ENCODE measurements around the gene NUFIP2. TPM values are rescaled to one million over a fixed set of nuclear protein-coding genes. Genes with fewer than 3 reads are reported as not detected.
"Not testable (repeated sequence)": the region's sequence is repeated elsewhere in the genome, so short reads cannot be mapped to it uniquely, and the experiment has no call there.

The NUFIP2 gene
- total and polyA plus RNA-seq, 4 donors, result 25.0 to 67.0 (median 44.3) TPM

DNA sequence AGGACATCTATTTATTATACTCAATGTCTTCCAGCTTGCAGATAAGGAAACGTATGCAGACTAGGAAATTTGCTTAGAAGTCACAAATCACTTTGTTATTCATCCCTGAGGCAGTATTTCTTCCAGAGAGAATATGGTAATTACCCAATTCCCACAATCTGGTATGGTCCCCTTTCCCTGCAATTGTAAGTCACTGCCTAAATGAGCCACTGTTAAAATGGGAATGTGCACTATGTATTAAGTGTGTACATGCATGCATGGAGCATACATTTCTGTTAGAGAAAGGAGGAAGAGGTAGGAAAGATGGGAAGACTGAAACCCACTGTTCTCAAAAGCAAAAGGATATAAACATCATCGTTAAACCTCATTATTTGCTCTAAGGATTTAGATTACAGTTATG lies 10.0 kb downstream of the NUFIP2 start:
- no peaks in the 10 kb centered on the region for H3K4me1 ChIP-seq (ENCODE audit: control insufficient read depth, insufficient read depth, low read length)
- DNase-seq (ENCODE audit: low read depth in 4 of 6, low spot score in 6 of 6), result peak in 1 of 6 donors; percentile 18
- no peaks in the 10 kb centered on the region for H3K9me3 ChIP-seq (ENCODE audit: control insufficient read depth, insufficient read depth, low read length)
- WGBS (ENCODE audit: insufficient coverage), result no CpG with 5 or more reads among the region's 2 CpGs
- H3K4me3 ChIP-seq (ENCODE audit: low read depth, low read length), result no peak overlapping the region
- no peak overlapping the region for H3K27ac ChIP-seq (ENCODE audit: low read depth, low read length)
- H3K27me3 ChIP-seq (ENCODE audit: control insufficient read depth, insufficient read depth, low read length), result no peaks in the 10 kb centered on the region
- H3K36me3 ChIP-seq (ENCODE audit: control insufficient read depth, insufficient read depth, low read length), result peaks cover 43% of the 10 kb centered on the region

DNA sequence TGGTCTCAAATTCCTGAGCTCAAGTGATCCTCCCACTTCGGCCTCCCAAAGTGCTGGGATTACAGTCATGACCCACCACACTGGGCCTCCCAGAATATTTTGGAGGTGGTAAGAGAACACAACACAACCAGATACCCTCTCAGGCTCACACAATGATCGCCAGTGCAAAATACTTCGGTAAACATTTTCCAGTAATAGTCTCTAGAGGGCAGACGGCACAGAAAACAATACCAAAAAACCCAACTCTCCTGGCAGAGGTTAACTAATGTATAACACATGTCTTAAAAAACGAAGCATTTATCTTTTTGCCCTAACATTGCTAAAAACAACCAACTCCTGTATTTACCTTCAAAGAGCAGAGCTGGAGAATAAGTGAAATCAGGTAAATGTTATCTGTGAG lies 10.5 kb downstream of the NUFIP2 start:
- no peak overlapping the region for H3K27ac ChIP-seq (ENCODE audit: low read depth, low read length)
- no peaks in the 10 kb centered on the region for H3K4me1 ChIP-seq (ENCODE audit: control insufficient read depth, insufficient read depth, low read length)
- WGBS (ENCODE audit: insufficient coverage), result no CpG with 5 or more reads among the region's 5 CpGs
- H3K27me3 ChIP-seq (ENCODE audit: control insufficient read depth, insufficient read depth, low read length), result no peaks in the 10 kb centered on the region
- DNase-seq (ENCODE audit: low read depth in 4 of 6, low spot score in 6 of 6), result peak in 1 of 6 donors; percentile 18
- no peaks in the 10 kb centered on the region for H3K9me3 ChIP-seq (ENCODE audit: control insufficient read depth, insufficient read depth, low read length)
- peaks cover 40% of the 10 kb centered on the region for H3K36me3 ChIP-seq (ENCODE audit: control insufficient read depth, insufficient read depth, low read length)
- no peak overlapping the region for H3K4me3 ChIP-seq (ENCODE audit: low read depth, low read length)

DNA sequence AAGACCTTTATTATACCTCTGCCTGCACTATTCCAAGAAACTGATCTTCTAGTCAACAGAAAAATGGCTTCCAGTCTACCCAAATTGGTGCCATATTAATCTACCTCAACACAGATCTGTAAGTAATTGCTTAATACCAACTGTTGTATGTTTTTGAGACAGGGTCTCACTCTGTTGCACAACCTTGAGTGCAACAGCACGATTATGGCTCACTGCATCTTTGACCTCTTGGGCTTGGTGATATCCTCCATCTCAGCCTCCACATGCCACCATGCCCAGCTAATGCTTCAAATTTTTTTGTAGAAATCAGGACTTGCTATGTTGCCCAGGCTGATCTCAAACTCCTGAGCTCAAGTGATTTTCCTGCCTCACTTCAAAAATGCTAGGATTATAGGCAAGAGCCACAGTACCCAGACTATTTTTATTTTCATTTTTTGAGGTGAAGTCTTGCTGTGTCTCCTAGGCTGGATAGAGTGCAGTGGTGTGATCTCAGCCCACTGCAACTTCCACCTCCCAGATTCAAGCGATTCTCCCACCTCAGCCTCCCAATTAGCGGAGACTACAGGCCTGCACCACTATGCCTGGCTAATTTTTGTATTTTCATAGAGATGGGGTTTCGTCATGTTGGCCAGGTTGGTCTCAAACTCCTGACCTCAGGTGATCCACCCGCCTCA lies 14.4 kb downstream of the NUFIP2 start:
- Histone ChIP-seq H3K27me3 (ENCODE audit: control insufficient read depth, insufficient read depth, low read length) (no peaks in the 10 kb centered on the region), H3K36me3 (ENCODE audit: control insufficient read depth, insufficient read depth, low read length) (peaks cover 37% of the 10 kb centered on the region), H3K27ac (ENCODE audit: low read depth, low read length) (no peak overlapping the region), H3K9me3 (ENCODE audit: control insufficient read depth, insufficient read depth, low read length) (no peaks in the 10 kb centered on the region), H3K4me3 (ENCODE audit: low read depth, low read length) (no peak overlapping the region), H3K4me1 (ENCODE audit: control insufficient read depth, insufficient read depth, low read length) (peaks cover 7% of the 10 kb centered on the region)
- no peak for DNase-seq (ENCODE audit: low read depth in 4 of 6, low spot score in 6 of 6)
- WGBS (ENCODE audit: insufficient coverage), result 89% methylated on average over 2 of the region's 5 CpGs

DNA sequence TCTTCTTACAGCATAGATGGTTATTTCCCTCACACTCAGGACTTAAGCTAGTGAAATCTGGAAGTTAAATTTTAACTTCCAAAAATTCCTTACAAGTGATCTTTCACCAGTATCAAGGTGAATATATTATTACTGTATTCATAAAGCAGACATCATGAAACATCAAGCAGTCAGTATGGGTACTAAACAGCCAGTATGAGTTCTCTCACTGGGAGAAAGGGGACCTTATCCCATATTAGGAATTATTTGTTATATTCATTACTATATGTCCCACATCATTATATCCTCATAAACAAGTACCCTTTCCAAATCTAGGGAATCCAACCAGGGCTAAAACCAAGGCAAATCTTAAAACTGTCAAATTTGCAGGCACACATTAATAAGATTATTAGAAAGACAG lies 15.3 kb downstream of the NUFIP2 start:
- no peak overlapping the region for H3K27ac ChIP-seq (ENCODE audit: low read depth, low read length)
- H3K36me3 ChIP-seq (ENCODE audit: control insufficient read depth, insufficient read depth, low read length), result peaks cover 37% of the 10 kb centered on the region
- peaks cover 7% of the 10 kb centered on the region for H3K4me1 ChIP-seq (ENCODE audit: control insufficient read depth, insufficient read depth, low read length)
- DNase-seq (ENCODE audit: low read depth in 4 of 6, low spot score in 6 of 6), result no peak
- no peak overlapping the region for H3K4me3 ChIP-seq (ENCODE audit: low read depth, low read length)
- H3K9me3 ChIP-seq (ENCODE audit: control insufficient read depth, insufficient read depth, low read length), result no peaks in the 10 kb centered on the region
- no peaks in the 10 kb centered on the region for H3K27me3 ChIP-seq (ENCODE audit: control insufficient read depth, insufficient read depth, low read length)

DNA sequence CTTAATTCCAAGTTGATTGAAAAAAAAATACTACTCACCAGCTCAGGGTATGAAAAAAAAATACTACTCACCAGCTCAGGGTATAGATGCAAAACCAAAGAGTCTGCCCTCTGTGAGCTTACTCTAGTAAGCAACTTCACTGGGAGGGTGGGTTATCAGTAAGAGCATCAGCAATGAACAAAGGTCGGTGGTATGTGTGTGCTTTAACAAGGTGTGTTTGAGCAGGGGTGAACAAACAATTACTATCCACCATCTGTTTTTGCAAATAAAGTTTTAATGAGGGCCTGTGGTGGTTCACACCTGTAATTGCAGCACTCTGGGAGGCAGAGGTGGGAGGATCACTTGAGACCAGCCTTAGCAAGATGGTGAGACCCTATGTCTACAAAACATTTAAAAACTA lies 20.0 kb downstream of the NUFIP2 start:
- no CpG with 5 or more reads among the region's 1 CpG for WGBS (ENCODE audit: insufficient coverage)
- H3K36me3 ChIP-seq (ENCODE audit: control insufficient read depth, insufficient read depth, low read length), result peaks cover 24% of the 10 kb centered on the region

DNA sequence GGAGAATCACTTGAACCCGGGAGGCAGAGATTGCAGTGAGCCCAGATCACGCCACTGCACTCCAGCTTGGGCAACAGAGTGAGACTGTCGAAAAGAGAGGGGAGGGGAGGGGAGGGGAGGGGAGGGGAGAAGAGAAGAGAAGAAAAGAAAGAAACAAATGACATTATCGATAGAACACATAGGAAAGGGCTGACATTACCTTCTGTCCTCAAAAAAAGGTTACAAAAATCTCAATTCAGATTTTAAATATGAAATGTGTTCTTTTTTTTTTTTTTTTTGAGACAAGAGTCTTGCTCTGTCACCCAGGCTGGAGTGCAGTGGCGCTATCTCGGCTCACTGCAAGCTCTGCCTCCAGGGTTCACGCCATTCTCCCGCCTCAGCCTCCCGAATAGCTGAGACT lies 22.0 kb downstream of the NUFIP2 start:
- not testable (repeated sequence) for H3K4me1 ChIP-seq (ENCODE audit: control insufficient read depth, insufficient read depth, low read length); H3K27me3 ChIP-seq (ENCODE audit: control insufficient read depth, insufficient read depth, low read length); H3K27ac ChIP-seq (ENCODE audit: low read depth, low read length); H3K4me3 ChIP-seq (ENCODE audit: low read depth, low read length); H3K9me3 ChIP-seq (ENCODE audit: control insufficient read depth, insufficient read depth, low read length); DNase-seq (ENCODE audit: low read depth in 4 of 6, low spot score in 6 of 6)
- peaks cover 26% of the 10 kb centered on the region for H3K36me3 ChIP-seq (ENCODE audit: control insufficient read depth, insufficient read depth, low read length)
- 96% methylated on average over 4 of the region's 9 CpGs for WGBS (ENCODE audit: insufficient coverage)

More for the DNA sequence above, 20.0 kb downstream of the NUFIP2 start:
- Histone ChIP-seq H3K4me3 (ENCODE audit: low read depth, low read length) (no peak overlapping the region), H3K4me1 (ENCODE audit: control insufficient read depth, insufficient read depth, low read length) (peaks cover 7% of the 10 kb centered on the region), H3K27me3 (ENCODE audit: control insufficient read depth, insufficient read depth, low read length) (no peaks in the 10 kb centered on the region), H3K27ac (ENCODE audit: low read depth, low read length) (no peak overlapping the region), H3K9me3 (ENCODE audit: control insufficient read depth, insufficient read depth, low read length) (no peaks in the 10 kb centered on the region)
- DNase-seq (ENCODE audit: low read depth in 4 of 6, low spot score in 6 of 6), result no peak

DNA sequence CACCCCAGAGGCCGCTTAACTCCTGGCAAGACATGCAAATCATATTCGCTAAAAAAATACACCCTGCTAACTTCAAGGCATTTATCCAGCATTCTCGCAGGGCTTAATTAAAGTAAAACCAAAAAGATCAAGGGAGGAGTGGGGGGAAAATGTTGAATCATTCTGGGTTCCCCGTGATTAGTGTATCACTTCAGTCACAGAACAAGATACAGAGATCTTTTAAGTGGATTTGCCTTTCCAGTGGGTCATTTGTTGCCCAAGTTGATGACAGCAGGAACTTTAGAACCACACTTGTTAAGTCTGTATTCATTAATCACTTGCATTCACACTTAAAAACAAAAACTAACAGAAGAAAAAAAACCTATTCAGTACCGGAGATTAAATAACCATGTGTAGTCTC lies 30.0 kb downstream of the NUFIP2 start:
- WGBS (ENCODE audit: insufficient coverage), result 86% methylated on average over 1 of the region's 5 CpGs
- Histone ChIP-seq H3K36me3 (ENCODE audit: control insufficient read depth, insufficient read depth, low read length) (peaks cover 13% of the 10 kb centered on the region), H3K4me1 (ENCODE audit: control insufficient read depth, insufficient read depth, low read length) (no peaks in the 10 kb centered on the region), H3K27me3 (ENCODE audit: control insufficient read depth, insufficient read depth, low read length) (no peaks in the 10 kb centered on the region), H3K4me3 (ENCODE audit: low read depth, low read length) (no peak overlapping the region), H3K9me3 (ENCODE audit: control insufficient read depth, insufficient read depth, low read length) (no peaks in the 10 kb centered on the region), H3K27ac (ENCODE audit: low read depth, low read length) (no peak overlapping the region)
- no peak for DNase-seq (ENCODE audit: low read depth in 4 of 6, low spot score in 6 of 6)

DNA sequence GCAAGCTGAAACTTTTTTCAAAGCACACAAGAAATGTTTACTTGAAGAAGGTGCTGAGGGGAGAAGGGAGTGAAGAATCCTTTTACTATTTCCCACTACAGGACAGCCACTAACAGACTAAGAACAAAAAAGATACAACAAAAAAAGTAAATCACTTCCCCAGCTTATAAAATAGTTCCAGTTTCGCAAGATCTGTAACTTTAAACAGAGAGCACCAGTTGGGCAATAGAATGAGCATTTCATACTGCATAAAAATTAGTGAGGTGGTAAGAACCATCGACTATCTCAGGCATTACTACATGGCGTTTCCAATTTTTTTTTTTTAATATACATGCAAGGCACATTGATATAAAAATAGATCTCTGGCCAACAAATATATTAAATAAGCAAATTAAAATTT lies 36.2 kb downstream of the NUFIP2 start:
- Histone ChIP-seq H3K36me3 (ENCODE audit: control insufficient read depth, insufficient read depth, low read length) (peaks cover 6% of the 10 kb centered on the region), H3K9me3 (ENCODE audit: control insufficient read depth, insufficient read depth, low read length) (no peaks in the 10 kb centered on the region), H3K4me3 (ENCODE audit: low read depth, low read length) (no peak overlapping the region), H3K27me3 (ENCODE audit: control insufficient read depth, insufficient read depth, low read length) (no peaks in the 10 kb centered on the region), H3K4me1 (ENCODE audit: control insufficient read depth, insufficient read depth, low read length) (no peaks in the 10 kb centered on the region), H3K27ac (ENCODE audit: low read depth, low read length) (no peak overlapping the region)
- no CpG with 5 or more reads among the region's 3 CpGs for WGBS (ENCODE audit: insufficient coverage)
- DNase-seq (ENCODE audit: low read depth in 4 of 6, low spot score in 6 of 6), result no peak

DNA sequence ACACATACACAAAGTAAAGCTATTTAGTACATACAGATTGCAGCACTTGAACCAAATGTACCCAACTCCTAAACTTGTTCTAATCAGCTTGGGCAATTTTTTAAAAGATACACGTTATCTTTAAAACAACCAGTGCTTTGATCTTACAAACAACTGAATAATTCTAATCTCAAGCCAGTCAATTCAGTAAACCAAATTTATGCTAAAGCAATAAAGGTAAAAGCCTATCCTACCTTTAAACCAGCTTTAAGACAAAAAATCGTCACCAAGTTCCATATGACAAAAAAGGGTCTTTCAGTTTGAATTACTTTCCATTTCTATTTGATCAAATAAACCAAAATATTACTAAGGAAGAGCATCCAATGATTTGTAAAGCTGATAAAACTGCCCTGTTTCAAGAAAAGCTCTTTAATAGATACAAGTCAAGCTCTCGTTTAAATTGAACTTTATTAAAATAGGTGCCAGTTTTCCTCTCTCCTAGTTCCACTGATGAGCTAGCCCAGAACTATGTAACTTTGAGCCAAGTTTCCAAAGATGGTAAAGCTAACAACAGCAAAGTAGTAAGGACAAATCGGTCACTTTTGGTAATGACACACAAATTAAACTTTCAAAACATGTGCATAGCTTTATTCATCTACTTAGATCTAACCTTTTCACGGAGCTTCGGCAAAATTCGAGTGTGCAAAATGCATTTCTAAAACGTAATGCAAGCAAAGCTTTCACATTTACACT lies 37.0 kb downstream of the NUFIP2 start:
- H3K9me3 ChIP-seq (ENCODE audit: control insufficient read depth, insufficient read depth, low read length), result no peaks in the 10 kb centered on the region
- H3K27ac ChIP-seq (ENCODE audit: low read depth, low read length), result no peak overlapping the region
- DNase-seq (ENCODE audit: low read depth in 4 of 6, low spot score in 6 of 6), result no peak
- H3K4me3 ChIP-seq (ENCODE audit: low read depth, low read length), result no peak overlapping the region
- 73% methylated on average over 3 of the region's 8 CpGs for WGBS (ENCODE audit: insufficient coverage)
- H3K4me1 ChIP-seq (ENCODE audit: control insufficient read depth, insufficient read depth, low read length), result no peaks in the 10 kb centered on the region
- no peaks in the 10 kb centered on the region for H3K27me3 ChIP-seq (ENCODE audit: control insufficient read depth, insufficient read depth, low read length)
- peaks cover 6% of the 10 kb centered on the region for H3K36me3 ChIP-seq (ENCODE audit: control insufficient read depth, insufficient read depth, low read length)

DNA sequence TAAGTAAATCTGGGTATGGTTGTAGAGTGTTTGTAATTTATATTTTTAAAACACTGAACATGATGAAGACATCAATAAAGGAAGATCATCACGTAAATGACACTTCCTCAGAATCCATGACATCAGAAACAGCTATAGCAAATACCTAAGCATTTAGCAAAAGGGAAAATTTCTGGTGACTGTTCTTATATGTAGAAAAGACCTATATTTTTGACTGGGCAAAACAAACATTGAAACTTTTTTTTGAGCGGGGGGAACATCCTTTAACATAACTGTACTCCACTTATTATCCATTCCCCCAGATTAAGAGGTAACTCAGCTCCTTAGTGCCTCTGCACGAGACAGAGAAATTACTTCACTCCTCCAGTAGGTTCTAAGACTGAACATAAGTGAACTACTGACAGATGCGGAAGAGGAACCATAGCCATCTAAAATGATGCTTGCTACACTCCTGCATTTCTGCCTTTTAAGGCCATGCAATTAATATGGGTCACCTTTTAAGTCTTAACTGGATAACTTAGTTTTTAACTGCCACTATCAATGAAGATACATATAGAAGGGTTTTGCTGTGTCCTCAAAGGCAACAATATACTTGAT lies 37.9 kb downstream of the NUFIP2 start:
- WGBS (ENCODE audit: insufficient coverage), result no CpG with 5 or more reads among the region's 4 CpGs
- no peak overlapping the region for H3K27ac ChIP-seq (ENCODE audit: low read depth, low read length)
- peaks cover 6% of the 10 kb centered on the region for H3K36me3 ChIP-seq (ENCODE audit: control insufficient read depth, insufficient read depth, low read length)
- no peak overlapping the region for H3K4me3 ChIP-seq (ENCODE audit: low read depth, low read length)
- H3K4me1 ChIP-seq (ENCODE audit: control insufficient read depth, insufficient read depth, low read length), result no peaks in the 10 kb centered on the region
- no peaks in the 10 kb centered on the region for H3K9me3 ChIP-seq (ENCODE audit: control insufficient read depth, insufficient read depth, low read length)
- no peak for DNase-seq (ENCODE audit: low read depth in 4 of 6, low spot score in 6 of 6)
- H3K27me3 ChIP-seq (ENCODE audit: control insufficient read depth, insufficient read depth, low read length), result no peaks in the 10 kb centered on the region

Measured in spinal cord (tissue), 10 donors.